ENCODE measurements around the gene HYOU1.

Gene HYOU1

DNA sequence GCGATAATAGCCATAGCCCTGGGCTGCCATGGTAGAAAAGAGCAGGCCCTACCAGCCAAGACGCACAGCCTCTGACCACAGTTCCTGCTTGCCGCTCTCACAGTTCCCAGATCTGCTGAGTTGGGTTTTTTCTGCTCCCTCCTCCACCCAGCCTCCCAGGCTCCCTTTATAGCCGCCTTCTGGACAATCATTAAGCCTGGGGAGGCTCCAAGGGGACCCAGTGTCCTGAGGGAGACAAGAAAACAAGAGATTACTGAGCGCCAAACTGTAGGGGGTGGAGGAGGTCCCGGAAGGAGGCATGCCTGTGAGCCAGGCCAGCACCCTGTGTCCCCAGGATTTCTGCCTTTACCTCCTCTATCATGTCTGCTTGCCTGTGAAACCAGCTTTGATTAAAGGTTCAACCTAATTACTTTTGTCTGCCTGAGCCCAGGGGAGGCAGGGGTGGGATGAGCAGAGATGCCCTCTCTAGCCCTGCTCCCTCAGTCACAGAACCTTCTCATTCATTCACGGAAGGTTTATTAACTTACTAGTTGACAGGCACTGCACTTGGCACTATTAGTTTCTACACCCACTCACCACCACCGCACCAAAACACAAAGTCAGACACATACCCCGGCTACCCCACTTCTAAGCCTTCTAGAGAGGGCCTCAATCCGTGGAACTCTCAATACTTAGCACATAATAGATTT, 27.5 kb downstream of the HYOU1 start:
- DNase-seq (ENCODE audit: low spot score), result peak; percentile 43
- TF ChIP-seq, protein P1, sequence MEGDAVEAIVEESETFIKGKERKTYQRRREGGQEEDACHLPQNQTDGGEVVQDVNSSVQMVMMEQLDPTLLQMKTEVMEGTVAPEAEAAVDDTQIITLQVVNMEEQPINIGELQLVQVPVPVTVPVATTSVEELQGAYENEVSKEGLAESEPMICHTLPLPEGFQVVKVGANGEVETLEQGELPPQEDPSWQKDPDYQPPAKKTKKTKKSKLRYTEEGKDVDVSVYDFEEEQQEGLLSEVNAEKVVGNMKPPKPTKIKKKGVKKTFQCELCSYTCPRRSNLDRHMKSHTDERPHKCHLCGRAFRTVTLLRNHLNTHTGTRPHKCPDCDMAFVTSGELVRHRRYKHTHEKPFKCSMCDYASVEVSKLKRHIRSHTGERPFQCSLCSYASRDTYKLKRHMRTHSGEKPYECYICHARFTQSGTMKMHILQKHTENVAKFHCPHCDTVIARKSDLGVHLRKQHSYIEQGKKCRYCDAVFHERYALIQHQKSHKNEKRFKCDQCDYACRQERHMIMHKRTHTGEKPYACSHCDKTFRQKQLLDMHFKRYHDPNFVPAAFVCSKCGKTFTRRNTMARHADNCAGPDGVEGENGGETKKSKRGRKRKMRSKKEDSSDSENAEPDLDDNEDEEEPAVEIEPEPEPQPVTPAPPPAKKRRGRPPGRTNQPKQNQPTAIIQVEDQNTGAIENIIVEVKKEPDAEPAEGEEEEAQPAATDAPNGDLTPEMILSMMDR (IDR thresholded peaks at IDR 0.05; ENCODE audit: extremely low read depth, missing control alignments), result no peak

DNA sequence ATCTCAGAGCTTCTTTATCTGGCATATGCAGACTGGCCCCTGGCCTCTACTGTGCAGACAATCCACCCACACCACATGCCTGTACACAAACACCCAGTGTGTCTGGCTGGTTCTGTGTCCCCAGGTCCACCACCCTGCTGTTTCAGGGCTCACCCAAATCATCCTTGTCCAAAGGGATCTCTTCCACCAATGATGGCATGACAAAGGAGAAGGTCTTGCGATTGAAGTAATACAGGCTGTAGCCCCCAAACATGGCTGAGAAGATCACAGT, 28.0 kb downstream of the HYOU1 start:
- TF ChIP-seq, protein P1 (IDR thresholded peaks at IDR 0.05; ENCODE audit: extremely low read depth, missing control alignments), result no peak
- DNase-seq (ENCODE audit: low spot score), result no peak

DNA sequence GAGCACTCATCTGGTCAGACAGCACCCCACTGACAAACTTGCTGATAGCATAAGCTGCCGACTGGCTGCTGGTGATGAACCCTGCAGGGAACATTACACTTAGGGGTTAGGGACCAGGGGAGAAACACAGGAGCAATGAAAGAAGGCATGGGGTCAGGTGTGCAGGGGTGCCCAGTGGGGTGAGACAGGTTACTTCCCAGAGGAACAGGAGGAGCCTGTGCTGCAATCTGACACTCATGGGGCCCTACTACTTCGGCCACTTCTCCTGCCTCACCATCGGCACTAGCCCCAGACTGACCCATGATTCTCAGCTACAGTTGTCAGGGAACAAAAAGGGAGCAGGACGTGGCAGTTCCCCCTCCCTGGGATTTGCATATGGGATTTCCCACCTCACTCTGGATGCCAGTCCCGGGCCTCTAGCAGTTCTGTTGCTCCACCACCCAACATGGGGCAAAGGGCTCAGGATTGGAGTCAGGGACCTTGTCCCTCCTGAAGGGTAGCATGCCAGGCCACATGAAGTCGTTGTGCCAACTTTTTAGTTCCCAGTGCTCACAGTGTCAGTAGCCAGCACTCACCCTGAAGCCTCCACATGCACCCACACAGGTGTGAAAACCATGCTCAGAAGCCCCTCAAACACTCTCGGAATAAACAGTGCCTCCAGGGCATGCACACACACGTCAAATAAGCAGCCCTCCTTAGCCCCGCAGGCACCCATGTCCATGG, 28.5 kb downstream of the HYOU1 start:
- TF ChIP-seq, protein P1 (IDR thresholded peaks at IDR 0.05; ENCODE audit: extremely low read depth, missing control alignments), result no peak

DNA sequence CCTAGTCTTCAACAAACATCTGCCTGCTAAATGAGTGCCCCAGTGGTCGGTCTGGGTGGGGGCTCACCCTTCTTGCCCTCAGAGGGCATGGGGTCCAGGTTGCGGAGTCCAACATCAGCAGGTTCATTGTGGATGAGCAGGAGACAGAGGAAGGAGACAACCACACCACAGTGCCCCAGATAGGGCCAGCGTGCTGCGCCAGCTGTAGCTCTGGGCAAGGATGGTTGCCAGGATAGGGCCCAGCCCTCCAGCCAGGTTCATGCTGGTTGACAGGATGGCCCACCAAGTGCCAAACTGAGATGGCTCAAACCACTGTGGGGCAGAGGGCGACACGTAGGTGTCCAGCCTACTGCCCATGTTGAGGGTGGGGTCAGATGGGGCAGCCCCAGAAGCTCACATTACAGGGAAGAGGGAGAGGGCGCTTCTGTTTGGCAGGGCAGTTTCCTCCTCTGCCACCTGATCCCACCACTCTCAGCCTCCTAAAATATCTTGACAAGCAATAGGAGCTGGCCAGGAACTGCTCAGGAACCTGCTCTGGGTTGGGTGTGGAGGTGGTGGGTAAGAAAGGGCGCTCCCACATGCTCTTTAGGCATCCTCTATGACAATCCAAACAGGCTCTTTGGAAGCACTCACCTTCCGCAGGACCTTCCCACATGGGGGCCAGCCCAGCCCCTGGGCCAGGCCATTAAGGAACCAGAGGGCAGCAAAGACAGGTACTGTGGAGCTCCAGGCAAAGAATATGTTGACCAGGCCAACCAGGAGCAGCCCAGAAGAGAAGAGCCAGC, 29.3 kb downstream of the HYOU1 start:
- TF ChIP-seq, protein P1 (IDR thresholded peaks at IDR 0.05; ENCODE audit: extremely low read depth, missing control alignments), result no peak
- DNase-seq (ENCODE audit: low spot score), result no peak

More for the DNA sequence above, 28.5 kb downstream of the HYOU1 start:
- no peak for DNase-seq (ENCODE audit: low spot score)

DNA sequence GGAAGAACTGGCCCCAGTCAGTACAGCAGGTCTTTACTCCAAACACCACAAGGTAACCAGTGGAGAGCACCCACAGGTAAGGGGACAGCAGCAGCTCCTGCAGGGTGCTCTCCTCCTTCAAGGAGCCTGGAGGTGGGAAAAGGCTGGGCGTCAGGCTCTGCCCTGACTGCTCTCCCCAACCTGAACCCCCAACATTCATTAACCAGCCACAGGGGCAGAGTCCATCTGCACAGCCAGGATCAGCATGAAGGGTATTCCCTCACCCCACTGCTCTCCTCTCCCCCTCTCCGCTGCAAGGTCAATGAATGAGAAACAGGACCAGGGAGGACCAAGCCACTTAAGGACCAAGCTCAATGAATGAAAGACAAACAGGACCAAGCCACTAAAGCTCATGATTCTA, 30.0 kb downstream of the HYOU1 start:
- no peak for DNase-seq (ENCODE audit: low spot score)
- TF ChIP-seq, protein P1 (IDR thresholded peaks at IDR 0.05; ENCODE audit: extremely low read depth, missing control alignments), result no peak

DNA sequence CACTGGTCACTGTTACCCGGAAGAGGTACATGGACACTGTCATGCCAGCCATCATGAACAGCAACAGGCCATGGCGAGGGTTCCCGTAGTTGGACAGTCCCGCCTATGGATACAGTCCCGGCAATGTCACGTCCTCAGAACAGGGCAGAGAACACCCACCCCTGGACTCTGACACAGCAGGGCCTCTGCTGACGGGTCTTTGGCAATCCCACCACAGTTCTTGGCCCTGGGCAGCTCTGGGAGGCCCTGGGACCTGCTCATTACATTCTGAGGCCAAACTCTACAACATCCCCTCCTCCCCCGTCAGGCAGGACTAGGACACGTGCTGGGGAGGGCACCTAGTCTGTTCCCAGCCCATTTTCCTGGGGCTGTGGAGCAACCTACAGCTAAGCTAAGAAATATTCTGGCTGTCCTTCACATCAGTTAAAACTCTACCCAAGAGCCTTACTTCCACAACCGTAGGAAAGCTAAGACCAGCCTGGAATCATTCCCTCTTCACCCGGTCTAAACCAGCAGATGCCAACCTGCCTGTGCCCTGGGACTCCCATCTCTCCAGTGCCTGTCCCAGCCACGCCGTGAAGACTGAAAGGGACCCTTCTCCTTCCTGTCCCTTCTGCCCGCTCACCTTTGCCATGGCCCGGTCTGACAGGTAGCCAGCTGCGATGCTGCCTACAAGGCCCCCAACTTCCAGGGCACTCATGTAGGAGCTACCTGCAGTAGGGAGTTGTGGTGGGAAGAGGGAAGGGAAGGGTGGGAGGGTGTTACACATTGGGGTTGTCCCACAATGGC, 30.8 kb downstream of the HYOU1 start:
- no peak for DNase-seq (ENCODE audit: low spot score)
- TF ChIP-seq, protein P1 (IDR thresholded peaks at IDR 0.05; ENCODE audit: extremely low read depth, missing control alignments), result no peak

Data from GM20000 (cell line).